NCI-H2227 (cell line): ENCODE data around the gene RIMBP2.

Source experiments
- DNase-seq: peaks from one replicate; lab custom pipeline; 2025; ENCODE audit not compliant: unreplicated experiment; lab: John Stamatoyannopoulos, UW

RIMBP2 gene

DNA sequence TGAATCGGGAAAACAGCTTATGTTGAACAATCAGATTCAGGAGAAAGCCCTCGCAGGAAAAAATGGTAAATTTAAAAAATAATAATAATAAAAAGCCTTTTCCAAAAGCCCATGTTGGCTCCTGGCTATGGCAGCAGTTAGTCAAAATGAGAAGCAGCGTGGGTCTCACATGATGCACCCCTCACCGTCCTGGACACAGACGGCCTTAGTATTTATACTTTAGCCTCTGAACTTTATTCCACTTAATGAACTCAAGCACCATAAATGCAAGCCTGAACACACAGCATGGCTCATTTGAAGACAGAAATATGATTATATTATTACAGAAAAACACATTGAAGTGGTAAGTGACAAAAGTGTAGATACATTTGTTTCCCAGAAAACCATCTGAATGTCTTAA is 160.9 kb downstream of the RIMBP2 start:
- no peak for DNase-seq

DNA sequence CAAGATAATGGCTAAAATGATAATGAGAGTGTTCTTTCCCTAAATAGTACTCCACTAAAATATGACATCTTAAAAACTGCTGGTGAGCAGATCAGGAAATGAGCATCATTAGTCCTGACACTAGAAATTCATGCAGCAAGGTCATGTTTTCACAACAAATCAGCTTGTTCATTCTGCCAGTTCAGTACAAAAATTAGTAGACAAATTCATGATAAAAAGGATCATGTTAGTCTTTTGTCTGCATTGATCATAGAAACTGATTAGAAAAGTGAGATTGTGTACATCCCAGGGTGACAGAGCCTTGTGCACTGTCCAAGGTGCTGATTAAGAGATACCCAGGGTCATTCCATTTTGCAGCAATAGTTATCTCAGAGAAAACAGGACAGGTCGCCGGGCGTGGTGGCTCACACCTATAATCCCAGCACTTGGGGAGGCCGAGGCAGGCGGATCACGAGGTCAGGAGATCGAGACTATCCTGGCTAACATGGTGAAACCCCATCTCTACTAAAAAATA is 163.6 kb downstream of the RIMBP2 start:
- no peak for DNase-seq

DNA sequence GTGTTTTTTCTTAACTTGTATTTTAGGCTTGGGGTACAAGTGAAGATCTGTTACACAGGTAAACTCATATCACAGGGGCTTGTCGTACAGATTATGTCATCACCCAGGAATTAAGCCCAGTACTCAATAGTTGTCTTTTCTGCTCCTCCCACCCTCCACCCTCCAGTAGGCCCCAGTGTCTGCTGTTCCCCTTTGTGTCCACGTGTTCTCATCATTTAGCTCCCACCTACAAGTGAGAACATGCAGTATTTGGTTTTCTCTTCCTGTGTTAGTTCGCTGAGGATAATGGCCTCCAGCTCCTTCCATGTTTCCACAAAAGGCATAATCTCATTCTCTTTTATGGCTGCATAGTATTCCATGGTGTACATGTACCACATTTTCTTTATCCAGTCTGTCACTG is 166.7 kb downstream of the RIMBP2 start:
- DNase-seq = no peak

GRCh38 chr12:130547480-130548155 is 168.5 kb downstream of the RIMBP2 start:
- no peak for DNase-seq

DNA sequence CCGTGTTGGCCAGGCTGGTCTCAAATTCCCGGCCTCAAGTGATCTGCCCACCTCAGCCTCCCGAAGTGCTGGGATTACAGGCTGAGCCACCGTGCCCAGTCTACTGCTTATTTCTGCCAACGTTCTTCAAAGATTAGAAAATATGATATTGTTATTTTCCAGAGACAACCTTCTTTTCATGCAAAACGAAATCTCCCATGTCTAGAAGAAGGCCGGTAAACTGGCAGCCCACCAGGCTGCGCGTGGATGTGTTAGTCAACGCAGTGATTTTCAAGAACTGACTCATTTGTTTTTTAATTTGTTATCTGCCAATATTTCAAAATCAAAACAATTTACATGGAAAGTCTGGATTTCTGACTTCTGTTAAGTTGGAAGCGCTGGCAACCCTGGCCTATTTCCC is 169.6 kb downstream of the RIMBP2 start:
- no peak for DNase-seq

- no peak for DNase-seq
These were observed 170.6 kb downstream of the RIMBP2 start for GRCh38 chr12:130545475-130545874.

DNA sequence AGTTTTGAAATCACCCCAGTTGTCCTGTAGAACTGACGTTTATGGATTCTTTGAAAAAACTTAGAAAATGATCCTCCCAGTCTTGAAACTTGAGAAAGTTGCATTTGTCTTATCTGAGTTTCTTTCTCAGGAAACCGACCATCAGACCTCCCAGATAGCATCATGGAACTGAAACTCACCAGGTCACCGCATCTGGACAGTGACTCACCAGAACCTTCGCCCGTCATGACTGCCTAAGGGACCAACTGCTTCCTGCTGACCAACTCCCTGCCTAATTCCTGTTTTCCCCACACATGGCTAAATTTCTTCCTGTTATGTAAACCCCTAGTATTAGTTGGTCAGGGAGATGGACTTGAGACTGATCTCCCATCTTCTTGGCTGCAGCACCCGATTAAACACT is 175.7 kb downstream of the RIMBP2 start:
- DNase-seq = no peak

DNA sequence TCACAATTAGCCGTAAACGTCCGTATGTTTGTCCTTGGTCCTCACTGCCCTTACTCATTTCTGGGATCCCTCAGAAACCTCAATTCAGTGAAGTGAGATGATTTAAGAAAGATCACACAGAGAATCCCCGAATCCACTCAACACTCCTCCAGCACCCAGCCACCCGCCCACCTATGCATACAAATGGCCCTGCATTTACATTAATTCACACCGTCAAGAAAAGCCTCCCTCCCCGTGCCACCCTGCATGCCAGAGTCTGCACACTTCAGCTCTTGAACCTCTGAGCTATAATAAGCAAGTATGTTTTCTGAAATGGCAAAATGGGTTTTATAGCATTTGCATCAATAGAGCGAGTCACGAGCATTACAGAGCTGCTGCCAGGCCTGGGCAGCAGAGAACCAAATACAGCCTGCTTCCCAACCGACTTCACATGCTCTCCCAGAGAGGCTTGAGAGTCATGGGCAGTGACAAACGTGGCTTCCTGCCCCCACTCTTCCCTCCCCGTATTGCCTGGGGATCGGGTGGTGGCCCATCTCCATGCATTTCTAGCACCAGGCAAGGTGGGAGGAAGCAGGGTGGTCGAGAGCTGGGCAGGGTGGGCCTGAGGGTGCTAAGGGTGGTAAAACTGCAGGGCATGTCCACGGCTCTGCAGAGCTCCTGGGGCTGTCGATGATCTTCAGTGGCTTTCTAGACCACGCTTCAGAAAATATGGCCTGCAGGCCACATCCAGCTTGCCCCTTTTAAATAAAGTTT is 177.6 kb downstream of the RIMBP2 start:
- no peak for DNase-seq

DNA sequence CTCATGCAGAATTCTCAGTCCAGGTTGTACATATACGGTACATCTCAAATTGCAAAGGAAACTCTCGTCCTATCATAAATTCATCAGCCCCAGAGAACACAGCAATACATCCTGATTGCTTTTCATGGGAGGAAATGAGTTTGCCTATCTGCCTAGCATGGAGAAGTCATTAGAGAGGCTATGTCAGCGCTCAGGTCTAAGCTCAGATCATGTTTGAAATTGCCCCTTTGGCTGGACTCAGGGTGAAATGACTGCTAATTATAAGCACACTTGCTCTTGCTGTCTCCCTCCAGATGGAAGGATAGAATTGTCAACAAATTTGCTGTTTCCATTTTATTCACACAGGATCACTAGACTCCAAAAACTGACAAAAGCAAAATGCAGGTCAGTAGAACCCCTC is 178.4 kb downstream of the RIMBP2 start:
- no peak for DNase-seq

GRCh38 chr12:130537051-130537450 is 179.0 kb downstream of the RIMBP2 start:
- no peak for DNase-seq

DNA sequence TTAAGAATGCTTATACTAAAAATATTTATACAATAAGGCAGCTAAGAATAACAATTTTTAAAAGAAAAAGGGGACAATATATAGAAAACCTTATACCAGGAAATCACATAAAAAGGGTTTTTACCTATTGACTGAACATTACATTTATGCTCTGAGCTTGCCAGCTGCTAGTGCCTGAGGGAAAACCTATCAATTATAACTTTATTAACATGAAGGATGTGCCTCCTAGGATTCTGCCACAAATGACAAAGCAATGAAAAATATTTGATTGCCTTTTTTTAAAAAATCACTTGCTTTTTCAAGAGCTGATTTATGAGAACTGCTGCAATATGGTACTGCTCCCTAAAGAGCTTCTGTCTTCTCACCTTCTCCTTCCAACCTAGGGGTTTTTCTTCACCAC is 185.7 kb downstream of the RIMBP2 start:
- DNase-seq = no peak

- no peak for DNase-seq
These were observed 186.3 kb downstream of the RIMBP2 start for GRCh38 chr12:130529781-130530180.

DNA sequence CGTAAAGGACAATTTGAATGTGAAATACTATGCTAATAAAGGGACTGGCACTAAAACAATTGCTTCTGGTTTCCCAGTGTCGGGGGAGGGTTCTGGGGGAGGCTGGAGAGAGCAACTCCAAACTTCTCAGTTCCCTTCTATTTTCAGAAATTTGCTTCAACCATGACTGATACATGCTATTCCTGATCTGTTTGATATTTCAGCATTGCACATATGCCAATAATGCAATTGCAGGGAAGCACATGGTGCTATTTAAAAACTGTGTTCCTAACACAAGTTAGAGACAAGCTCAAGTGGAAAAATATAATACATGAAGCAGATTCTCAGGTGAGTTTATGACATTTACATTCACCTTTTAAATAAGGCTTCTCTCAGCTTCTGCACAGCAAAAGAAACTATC is 188.9 kb downstream of the RIMBP2 start:
- no peak for DNase-seq

DNA sequence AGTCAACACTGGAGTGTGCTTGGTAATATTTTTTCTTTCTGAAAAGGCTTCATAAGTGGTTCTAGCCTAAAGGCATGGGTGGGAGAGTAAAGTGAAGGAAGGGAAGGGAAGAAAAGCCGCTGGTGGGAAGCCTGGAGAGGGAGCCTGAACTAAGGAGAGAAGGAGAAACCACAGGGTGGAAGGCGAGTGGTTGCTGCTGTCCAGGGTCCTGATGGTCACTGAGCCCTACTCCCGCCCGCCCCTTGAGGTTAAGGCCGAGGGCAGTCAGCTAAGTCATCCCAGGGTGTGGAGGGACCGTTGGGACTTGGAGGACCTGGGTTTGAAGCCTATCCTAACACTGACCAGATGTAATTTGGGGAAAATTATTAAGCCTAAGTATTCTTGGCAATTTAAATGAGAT is 189.3 kb downstream of the RIMBP2 start:
- DNase-seq = no peak

DNA sequence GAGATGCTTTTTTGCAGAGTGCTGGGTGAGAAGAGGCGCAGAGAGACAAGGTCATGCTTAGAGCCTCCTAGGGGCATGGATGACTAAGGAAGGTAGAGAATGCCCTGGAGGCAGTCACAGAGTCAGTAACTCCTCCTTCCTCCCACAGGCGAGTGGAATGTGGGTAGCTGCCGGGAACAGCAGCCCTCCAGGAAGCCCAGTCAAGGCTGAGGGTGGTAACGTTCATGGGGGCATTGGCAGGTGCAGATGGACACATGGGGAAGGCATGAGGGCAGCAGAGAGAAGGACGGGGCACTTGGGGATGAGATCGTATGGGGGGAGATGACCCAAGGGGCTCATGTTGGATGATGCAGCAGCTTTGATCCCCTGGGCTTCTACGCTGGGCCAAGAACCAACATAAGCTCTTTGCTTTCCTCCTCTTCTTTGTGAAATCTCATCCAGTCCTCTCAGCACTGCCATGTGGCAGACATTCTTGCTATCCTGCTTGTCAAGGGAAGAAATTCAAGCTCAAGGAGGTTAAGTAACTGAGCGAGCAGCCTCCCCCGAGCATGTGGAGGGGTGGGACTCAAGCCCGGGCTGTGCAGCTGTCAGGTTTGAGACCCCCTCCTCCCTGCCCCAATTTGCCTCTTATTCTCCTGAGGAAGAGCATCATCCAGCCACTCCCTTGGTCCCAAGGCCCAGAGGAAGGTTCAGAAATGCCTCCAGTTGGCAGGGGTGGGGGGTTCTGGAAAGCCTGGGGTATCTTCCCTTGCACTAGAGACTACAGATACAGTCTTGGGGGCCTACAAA is 190.5 kb downstream of the RIMBP2 start:
- no peak for DNase-seq

- DNase-seq = no peak
These were observed 191.3 kb downstream of the RIMBP2 start for GRCh38 chr12:130524759-130525158.

GRCh38 chr12:130523863-130524614 is 192.1 kb downstream of the RIMBP2 start:
- no peak for DNase-seq

DNA sequence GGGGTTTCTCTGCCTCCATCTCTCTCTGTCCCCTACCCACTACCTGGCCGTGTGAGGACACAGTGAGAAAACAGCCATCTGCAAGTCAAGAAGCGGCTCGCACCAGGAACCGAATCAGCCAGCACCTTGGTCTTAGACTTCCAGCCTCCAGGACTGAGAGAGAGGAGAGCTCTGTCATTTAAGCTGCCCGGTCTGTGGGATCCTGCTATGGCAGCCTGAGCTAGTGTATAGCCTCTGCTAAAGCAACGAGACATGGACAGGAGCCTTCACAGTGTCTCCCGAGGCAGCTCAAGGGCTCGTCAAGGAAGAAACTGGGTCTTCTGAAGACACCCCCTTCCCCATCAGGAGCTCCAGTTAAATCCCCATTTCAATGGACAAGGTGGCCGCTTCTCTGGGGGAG is 192.9 kb downstream of the RIMBP2 start:
- no peak for DNase-seq

DNA sequence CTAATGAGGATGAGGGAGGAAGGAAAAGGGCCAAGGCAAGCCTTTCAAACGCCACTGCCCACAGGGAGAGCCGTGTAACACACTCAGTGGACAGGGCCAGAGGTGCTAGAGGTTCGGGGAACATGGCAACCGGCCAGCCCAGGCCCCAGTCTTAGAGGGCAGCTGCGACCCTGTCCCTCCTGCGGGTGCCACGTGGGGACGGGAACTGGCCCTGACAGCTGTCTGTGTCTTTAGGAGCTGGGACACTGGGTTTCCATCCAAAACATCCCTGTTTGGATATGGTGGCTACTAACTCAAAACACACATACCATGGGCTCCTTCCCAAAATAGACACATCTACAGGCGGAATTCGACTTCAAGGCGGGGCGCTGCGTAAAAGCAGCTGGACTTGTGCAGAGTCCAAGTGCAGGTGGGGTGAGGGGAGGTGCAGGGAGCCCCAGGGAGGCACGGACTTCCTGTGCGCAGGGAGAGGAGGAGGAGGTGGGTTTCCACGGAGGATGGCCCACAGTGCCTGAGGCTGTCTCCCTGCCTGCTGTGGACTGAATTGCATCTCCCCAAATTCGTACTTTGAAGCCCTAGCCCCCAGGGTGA is 193.8 kb downstream of the RIMBP2 start:
- no peak for DNase-seq

GRCh38 chr12:130521375-130522124 is 194.5 kb downstream of the RIMBP2 start:
- DNase-seq = no peak
